ENCODE results near the gene CD276.

Gene CD276

GRCh38 chr15:73749533-73749932, 65.3 kb downstream of the CD276 start:
- no peak for DNase-seq

GRCh38 chr15:73749971-73750370, 65.8 kb downstream of the CD276 start:
- no peak overlapping the region for H3K27ac ChIP-seq
- TF ChIP-seq, protein P1, sequence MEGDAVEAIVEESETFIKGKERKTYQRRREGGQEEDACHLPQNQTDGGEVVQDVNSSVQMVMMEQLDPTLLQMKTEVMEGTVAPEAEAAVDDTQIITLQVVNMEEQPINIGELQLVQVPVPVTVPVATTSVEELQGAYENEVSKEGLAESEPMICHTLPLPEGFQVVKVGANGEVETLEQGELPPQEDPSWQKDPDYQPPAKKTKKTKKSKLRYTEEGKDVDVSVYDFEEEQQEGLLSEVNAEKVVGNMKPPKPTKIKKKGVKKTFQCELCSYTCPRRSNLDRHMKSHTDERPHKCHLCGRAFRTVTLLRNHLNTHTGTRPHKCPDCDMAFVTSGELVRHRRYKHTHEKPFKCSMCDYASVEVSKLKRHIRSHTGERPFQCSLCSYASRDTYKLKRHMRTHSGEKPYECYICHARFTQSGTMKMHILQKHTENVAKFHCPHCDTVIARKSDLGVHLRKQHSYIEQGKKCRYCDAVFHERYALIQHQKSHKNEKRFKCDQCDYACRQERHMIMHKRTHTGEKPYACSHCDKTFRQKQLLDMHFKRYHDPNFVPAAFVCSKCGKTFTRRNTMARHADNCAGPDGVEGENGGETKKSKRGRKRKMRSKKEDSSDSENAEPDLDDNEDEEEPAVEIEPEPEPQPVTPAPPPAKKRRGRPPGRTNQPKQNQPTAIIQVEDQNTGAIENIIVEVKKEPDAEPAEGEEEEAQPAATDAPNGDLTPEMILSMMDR (IDR thresholded peaks at IDR 0.05; ENCODE audit: low read depth, low read length, missing control alignments) = no peak
- H3K27me3 ChIP-seq (replicated peaks) = peaks cover 24% of the 10 kb centered on the region
- in situ Hi-C loops (cut with HindIII; ENCODE audit: low pct_ligation_motif_present, low sequenced_read_pairs) = no loop called here
- no peak overlapping the region for H3K4me3 ChIP-seq (ENCODE audit: low read depth, low read length)
- DNase-seq = no peak
- no peaks in the 10 kb centered on the region for H3K36me3 ChIP-seq (replicated peaks)

More at GRCh38 chr15:73749533-73749932, 65.3 kb downstream of the CD276 start:
- Histone ChIP-seq H3K4me3 (ENCODE audit: low read depth, low read length) (no peak overlapping the region), H3K36me3 (replicated peaks) (no peaks in the 10 kb centered on the region), H3K27me3 (replicated peaks) (peaks cover 24% of the 10 kb centered on the region), H3K27ac (no peak overlapping the region)
- TF ChIP-seq, protein P1 (IDR thresholded peaks at IDR 0.05; ENCODE audit: low read depth, low read length, missing control alignments) = no peak
- in situ Hi-C loops (cut with HindIII; ENCODE audit: low pct_ligation_motif_present, low sequenced_read_pairs) = no loop called here

GRCh38 chr15:73750438-73750837, 66.3 kb downstream of the CD276 start:
- Histone ChIP-seq H3K27me3 (replicated peaks) (peaks cover 24% of the 10 kb centered on the region), H3K36me3 (replicated peaks) (no peaks in the 10 kb centered on the region), H3K27ac (no peak overlapping the region), H3K4me3 (ENCODE audit: low read depth, low read length) (no peak overlapping the region)
- TF ChIP-seq, protein P1 (IDR thresholded peaks at IDR 0.05; ENCODE audit: low read depth, low read length, missing control alignments) = no peak
- no peak for DNase-seq
- in situ Hi-C loops (cut with HindIII; ENCODE audit: low pct_ligation_motif_present, low sequenced_read_pairs) = no loop called here

DNA sequence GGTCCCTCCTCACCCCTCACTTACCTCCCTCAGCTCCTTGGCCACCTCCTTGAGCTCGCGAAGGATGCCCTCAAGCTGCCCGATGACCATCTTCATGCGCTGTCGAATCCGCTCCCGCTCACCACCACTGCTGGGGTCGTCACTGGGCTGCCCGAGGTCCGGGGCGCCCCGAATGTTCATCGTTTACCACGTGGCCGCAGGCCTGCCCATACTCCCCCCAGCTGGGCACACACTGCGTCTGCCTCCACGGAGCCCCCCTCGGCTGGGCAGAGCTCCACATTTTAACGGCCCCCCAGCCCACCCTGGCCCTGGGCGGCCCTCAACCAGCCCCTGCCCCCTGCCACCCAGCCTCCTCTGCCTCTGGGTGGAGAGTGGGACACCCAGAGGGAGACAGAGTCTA, 66.8 kb downstream of the CD276 start:
- in situ Hi-C loops (cut with HindIII; ENCODE audit: low pct_ligation_motif_present, low sequenced_read_pairs) = no loop called here
- Histone ChIP-seq H3K27me3 (replicated peaks) (peaks cover 24% of the 10 kb centered on the region), H3K27ac (no peak overlapping the region), H3K36me3 (replicated peaks) (no peaks in the 10 kb centered on the region), H3K4me3 (ENCODE audit: low read depth, low read length) (no peak overlapping the region)
- TF ChIP-seq, protein P1 (IDR thresholded peaks at IDR 0.05; ENCODE audit: low read depth, low read length, missing control alignments) = no peak
- DNase-seq = no peak

- TF ChIP-seq, protein P1 (IDR thresholded peaks at IDR 0.05; ENCODE audit: low read depth, low read length, missing control alignments) = no peak
- H3K36me3 ChIP-seq (replicated peaks) = no peaks in the 10 kb centered on the region
- in situ Hi-C loops (cut with HindIII; ENCODE audit: low pct_ligation_motif_present, low sequenced_read_pairs) = no loop called here
- H3K4me3 ChIP-seq (ENCODE audit: low read depth, low read length) = no peak overlapping the region
- H3K27ac ChIP-seq = no peak overlapping the region
- H3K27me3 ChIP-seq (replicated peaks) = peaks cover 19% of the 10 kb centered on the region
- DNase-seq = no peak
These were observed 67.3 kb downstream of the CD276 start for GRCh38 chr15:73751511-73751898.

Measured in brain microvascular endothelial cell (primary cell).